Kidney epithelial cell (primary cell): ENCODE results near the gene ESRRB. TPM values are rescaled to one million over a fixed set of nuclear protein-coding genes. Genes with fewer than 3 reads are reported as not detected.

ENCODE experiments used
- DNase-seq: peaks from one replicate; pipeline ENCODE4 v3.0.0-alpha.2; 2010; ENCODE audit warnings: low read depth
- H3K27me3 ChIP-seq: 2 replicates; pipeline ENCODE4 v1.6.0; 2011; ENCODE audit warnings: low read length; ENCODE audit not compliant: control insufficient read depth, insufficient read depth
- H3K36me3 ChIP-seq: 2 replicates; pipeline ENCODE4 v1.5.1; 2011; ENCODE audit warnings: low read length; ENCODE audit not compliant: control insufficient read depth, insufficient read depth
- H3K4me3 ChIP-seq: 2 replicates; pipeline ENCODE4 v1.5.1; 2011; ENCODE audit warnings: low read depth, mild to moderate bottlenecking, control low read depth, low read length
- total RNA-seq: library from RNA; depleted of rRNA; stranded (reverse); fragments of >200 nt; gene quantifications from 2 replicates; pipeline ENCODE4 v1.2.3, GENCODE V29; 2015
- TF ChIP-seq, protein P1 (sequence below): IDR thresholded peaks from 2 replicates; pipeline ENCODE4 v1.5.1; 2011; ENCODE audit warnings: mild to moderate bottlenecking, moderate library complexity, low read length, control low read depth, inconsistent platforms; ENCODE audit not compliant: insufficient read depth, poor library complexity, severe bottlenecking

ESRRB gene
- total RNA-seq, 1 donor from 2014 or later: not detected

DNA sequence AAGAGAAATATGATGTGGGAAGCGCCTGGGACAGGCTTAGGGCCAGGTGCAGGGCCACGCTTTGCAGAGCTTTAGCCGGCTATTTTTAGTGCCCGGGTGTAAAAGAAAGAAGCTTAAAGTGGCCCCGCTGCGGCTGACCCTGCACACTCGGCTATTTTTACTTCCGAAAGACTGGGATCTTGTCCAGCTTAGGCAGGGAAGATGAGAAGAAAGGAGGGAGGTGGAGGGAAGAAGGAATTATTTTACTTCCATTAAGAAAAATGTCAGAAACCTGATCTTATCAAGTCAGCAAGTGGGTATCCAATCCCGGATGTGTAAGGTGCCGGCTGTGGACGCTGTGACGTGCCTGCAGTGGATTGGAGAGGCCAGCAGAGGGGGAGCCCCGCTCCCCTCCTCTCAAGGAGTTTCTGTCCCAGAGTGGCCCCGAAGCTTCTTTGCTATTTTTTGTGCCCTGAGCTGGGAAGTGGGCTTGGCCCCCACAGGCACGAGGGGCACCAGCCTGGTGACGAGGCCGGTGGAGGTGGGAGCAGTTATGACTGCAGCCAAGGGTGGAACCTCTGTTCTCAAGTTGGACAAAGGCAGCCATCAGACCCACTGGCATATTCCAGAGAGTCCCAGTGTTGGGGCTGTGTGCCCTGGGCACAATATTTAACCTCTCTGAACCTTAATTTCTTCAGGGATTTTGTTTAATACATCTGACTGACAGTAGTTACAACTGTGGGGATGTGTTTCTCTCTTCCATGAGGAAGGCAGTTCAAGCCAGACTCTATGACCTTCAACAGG is 97.7 kb downstream of the ESRRB start:
- TF ChIP-seq, protein P1, sequence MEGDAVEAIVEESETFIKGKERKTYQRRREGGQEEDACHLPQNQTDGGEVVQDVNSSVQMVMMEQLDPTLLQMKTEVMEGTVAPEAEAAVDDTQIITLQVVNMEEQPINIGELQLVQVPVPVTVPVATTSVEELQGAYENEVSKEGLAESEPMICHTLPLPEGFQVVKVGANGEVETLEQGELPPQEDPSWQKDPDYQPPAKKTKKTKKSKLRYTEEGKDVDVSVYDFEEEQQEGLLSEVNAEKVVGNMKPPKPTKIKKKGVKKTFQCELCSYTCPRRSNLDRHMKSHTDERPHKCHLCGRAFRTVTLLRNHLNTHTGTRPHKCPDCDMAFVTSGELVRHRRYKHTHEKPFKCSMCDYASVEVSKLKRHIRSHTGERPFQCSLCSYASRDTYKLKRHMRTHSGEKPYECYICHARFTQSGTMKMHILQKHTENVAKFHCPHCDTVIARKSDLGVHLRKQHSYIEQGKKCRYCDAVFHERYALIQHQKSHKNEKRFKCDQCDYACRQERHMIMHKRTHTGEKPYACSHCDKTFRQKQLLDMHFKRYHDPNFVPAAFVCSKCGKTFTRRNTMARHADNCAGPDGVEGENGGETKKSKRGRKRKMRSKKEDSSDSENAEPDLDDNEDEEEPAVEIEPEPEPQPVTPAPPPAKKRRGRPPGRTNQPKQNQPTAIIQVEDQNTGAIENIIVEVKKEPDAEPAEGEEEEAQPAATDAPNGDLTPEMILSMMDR: peak; percentile 22
- Histone ChIP-seq H3K27me3 (peaks cover 2% of the 10 kb centered on the region), H3K36me3 (no peaks in the 10 kb centered on the region), H3K4me3 (no peak overlapping the region)
- no peak for DNase-seq

DNA sequence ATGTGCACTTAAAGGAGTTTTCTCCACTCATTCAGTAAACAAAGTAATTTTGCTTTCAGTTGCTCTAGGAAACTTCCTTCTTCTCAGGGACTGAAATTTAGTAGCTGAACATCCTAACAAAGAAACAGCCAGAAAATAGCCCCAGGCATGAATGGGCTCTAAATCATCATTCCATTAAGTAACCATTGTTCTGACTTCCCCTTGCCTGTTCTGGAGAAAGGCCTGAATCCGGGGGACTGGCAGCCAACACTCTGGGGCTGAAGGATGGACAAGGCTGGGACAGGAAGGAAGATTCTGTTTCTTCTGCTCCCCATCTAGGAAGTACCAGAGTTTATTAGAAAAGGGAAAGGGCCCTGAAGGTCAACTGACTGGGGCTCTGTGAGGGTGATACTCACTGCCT is 104.5 kb downstream of the ESRRB start:
- no peaks in the 10 kb centered on the region for H3K36me3 ChIP-seq
- no peak overlapping the region for H3K4me3 ChIP-seq
- TF ChIP-seq, protein P1: no peak
- no peaks in the 10 kb centered on the region for H3K27me3 ChIP-seq
- DNase-seq: no peak

DNA sequence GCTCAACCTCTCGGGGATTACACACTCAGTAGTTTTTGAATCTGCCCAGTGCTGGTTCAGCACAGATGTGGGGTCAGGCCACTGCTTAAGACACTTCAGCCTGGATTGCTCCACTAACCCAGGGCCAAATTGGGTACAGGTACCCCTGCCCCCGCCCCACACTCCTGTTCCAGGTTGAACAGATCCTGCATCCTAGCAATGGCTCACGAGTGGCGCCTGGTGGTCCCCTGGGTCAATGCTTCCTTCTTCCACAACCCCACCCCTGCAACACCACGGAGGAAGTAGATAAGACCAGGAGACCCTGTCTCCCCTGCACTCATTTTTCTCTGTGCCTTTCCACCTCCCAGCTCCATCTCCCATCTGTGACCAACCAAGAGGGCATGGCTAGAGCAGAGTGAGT is 108.4 kb downstream of the ESRRB start:
- H3K36me3 ChIP-seq: no peaks in the 10 kb centered on the region
- TF ChIP-seq, protein P1: no peak
- DNase-seq: no peak
- H3K4me3 ChIP-seq: no peak overlapping the region
- H3K27me3 ChIP-seq: peaks cover 2% of the 10 kb centered on the region

DNA sequence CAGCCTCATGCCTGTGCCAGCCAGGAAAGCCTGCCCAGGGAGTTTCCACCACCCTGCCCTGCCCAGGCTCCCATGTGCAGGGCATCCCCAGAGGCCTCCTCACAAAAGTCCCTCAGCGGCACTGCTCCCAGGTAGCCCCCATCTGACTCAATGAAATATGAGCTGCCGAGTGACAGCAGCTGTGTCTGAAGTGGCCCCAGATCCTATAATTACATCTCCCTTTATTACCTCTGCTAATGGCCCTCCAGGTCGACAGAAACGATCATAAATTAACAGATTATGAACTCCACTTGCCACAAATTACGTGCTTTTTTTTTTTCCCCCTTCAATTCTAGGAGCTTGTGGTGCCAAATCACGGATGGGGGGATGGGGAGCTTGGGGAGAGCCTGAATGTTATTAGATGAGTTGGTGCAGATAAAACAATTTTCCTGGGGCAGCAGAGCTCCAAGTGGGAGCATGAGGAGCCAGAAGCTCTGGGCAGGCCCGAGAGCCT is 110.4 kb downstream of the ESRRB start:
- TF ChIP-seq, protein P1: no peak
- Histone ChIP-seq H3K27me3 (peaks cover 6% of the 10 kb centered on the region), H3K36me3 (no peaks in the 10 kb centered on the region), H3K4me3 (no peak overlapping the region)
- DNase-seq: no peak

GRCh38 chr14:76488551-76488950 is 112.6 kb downstream of the ESRRB start:
- DNase-seq: no peak
- Histone ChIP-seq H3K4me3 (no peak overlapping the region), H3K36me3 (no peaks in the 10 kb centered on the region), H3K27me3 (peaks cover 6% of the 10 kb centered on the region)
- TF ChIP-seq, protein P1: no peak

DNA sequence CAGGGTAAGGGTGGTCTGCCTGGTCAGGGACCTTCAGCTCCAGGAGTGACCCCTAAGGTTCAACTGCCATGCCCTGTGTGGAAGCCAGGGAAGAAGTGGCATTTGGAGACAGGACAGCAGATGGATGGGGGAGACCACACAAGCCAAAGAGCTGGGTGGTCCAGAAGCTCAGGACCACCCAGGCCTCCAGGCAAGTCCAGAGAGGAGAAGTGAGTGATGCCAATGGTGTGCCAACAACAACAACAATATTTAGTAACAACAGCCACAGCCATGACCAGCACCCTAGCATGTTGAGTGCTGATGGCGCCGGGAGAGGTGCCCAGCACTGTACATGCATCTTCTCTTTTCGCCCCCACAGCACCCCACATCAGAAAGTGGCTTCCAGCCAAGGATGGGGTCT is 113.7 kb downstream of the ESRRB start:
- DNase-seq: no peak
- Histone ChIP-seq H3K27me3 (peaks cover 6% of the 10 kb centered on the region), H3K36me3 (no peaks in the 10 kb centered on the region), H3K4me3 (no peak overlapping the region)
- TF ChIP-seq, protein P1: no peak
